ENCODE measurements around the gene RPS2.
A peak's percentile ranks its signal among the peaks of the same experiment; 100 is the strongest.
"Not testable (repeated sequence)": the region's sequence is repeated elsewhere in the genome, so short reads cannot be mapped to it uniquely, and the experiment has no call there.

The RPS2 gene

DNA sequence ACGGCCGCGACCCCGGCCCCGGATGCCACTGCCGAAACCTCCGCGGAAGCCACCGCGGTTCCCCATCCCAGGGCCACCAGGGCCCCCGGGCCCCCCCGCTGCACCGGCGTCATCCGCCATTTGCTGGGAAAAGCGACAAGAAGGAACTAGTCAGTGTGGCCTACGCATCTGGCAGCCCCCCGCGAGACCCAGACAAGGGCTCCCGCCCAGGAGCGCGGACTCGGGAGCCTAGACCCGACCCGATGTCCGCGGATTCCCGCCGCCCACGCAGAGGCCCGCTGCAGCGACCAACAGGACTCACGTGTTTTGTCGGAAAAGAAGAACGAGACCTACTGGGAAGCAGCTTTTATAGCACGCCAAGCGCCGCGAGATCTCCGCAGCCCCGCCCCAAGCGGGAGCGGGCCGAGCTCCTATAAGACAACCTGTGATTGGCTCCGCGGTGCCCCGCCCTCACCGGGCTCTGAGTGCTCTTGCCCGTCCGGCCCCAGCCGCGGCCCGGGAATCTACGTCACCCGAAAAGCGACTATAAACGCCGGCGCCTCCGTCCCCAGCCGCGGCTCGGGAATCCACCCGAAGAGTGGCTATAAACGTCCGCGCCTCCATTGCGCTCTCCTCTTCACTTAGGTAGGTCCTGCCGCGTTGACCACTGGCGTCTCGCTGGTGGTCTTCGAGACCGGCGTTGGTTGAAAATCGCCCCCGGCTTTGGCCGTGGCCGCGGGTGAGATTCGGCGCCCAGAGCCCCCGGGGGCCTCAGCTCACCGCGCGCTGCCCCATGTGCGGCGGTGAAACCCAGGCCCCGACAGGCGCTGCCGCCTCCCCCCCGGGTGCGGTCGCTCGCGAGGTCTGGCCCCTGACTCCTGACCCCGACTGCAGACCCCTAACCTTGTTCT is at the start of gene RPS2:
Gene RPS2, minus strand, starts transcription at position 321 of the 890 bp plus-strand sequence. Its CDS starts 201 bp downstream, at position 120.
- peak; percentile 98 for DNase-seq

DNA sequence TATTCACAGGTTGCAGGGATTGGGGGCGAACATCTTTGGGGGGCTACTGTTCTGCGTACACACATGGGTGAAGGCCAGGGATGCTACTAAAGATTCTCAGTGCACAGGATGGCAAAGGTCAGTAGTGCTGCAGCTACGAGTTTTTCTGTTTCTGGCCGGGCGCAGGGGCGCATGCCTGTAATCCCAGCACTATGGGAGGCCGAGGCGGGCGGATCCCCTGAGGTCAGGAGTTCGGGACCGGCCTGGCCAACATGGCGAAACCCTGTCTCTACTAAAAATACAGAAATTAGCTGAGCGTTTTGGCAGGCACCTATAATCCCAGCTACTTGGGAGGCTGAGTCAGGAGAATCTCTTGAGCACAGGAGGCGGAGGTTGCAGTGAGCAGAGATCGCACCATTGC is 48.9 kb upstream of the RPS2 start:
- no peak for DNase-seq

DNA sequence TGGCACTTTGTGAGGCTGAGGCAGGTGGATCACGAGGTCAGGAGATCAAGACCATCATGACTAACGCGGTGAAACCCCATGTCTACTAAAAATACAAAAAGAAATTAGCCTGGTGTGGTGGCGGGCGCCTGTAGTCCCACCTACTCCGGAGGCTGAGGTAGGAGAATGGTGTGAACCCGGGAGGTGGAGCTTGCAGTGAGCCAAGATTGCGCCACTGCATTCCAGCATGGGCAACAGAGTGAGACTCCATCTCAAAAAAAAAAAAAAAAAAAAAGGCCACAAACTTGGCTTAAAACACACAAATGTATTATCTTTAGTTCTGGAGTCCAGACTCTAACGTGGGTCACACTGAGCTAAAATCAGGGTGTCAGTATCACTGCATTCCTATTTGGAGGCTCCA is 47.1 kb upstream of the RPS2 start:
- DNase-seq = not testable (repeated sequence)

DNA sequence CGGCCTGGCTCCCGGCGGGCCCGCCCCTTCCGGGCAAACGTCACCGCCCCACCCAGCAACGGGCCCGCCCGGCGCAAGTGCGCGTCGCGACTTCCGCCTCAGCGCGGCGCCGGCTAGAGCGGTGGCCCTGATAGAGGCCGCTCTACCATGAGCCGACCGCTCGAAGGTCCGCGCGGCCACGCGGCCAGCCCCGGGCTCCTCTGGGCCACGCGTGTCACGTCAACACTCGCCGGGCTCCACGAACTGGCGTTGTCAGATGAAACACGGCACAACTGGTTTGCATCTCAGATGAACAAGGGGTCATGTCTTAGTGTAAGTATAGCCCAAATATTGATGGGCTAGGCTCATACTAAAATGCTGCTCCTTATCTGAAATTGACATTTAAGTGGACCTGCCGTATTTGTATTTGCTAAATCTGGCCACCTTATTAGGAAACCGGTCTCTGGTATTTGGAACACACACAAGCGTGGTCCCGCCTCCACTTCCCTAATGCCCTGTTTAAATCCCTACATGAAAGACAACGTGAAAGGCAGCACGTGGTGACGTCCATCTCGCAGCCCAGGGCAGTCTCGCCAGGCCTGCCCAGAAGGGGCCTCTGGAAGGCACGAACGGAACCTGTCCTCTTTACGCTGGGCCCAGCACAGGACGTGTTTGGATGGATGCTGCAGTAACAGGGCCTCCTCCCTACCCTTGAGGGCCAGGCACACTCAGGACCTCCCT is 45.3 kb upstream of the RPS2 start, which contains the start of gene ZNF598:
Gene ZNF598, minus strand, starts transcription at position 31 of the 720 bp plus-strand sequence.
- DNase-seq = peak; percentile 82

DNA sequence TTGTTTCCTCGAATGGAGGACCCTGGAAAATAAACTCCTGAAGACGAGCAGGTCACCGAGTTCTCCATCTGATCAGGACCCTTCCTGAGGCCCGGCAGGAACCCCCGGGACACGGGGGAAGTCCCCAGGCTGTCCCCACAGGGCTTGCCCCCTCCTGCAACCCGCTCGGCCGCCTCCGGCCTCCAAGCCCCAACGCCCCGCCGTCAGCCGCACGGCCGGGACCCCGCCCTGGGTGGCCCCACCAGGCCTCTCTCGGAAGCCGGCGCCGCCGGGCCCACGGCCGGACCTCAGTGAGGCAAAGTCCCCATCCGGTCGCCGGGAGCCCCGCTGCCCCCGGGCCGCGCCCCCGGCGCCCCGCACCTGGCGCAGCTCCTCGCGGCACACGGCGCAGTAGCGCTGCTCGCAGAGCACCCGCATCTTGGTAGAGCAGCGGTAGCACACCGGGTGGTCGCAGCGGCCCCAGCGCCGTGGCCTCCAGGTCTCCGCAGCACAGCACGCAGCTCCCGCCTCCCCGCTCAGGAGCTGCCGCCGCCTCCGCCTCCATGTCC is 44.6 kb upstream of the RPS2 start:
- no peak for DNase-seq

- no peak for DNase-seq
Observed at GRCh38 chr16:2008631-2009163, 44.1 kb upstream of the RPS2 start.

GRCh38 chr16:2008009-2008526 is 43.4 kb upstream of the RPS2 start:
- DNase-seq = no peak

DNA sequence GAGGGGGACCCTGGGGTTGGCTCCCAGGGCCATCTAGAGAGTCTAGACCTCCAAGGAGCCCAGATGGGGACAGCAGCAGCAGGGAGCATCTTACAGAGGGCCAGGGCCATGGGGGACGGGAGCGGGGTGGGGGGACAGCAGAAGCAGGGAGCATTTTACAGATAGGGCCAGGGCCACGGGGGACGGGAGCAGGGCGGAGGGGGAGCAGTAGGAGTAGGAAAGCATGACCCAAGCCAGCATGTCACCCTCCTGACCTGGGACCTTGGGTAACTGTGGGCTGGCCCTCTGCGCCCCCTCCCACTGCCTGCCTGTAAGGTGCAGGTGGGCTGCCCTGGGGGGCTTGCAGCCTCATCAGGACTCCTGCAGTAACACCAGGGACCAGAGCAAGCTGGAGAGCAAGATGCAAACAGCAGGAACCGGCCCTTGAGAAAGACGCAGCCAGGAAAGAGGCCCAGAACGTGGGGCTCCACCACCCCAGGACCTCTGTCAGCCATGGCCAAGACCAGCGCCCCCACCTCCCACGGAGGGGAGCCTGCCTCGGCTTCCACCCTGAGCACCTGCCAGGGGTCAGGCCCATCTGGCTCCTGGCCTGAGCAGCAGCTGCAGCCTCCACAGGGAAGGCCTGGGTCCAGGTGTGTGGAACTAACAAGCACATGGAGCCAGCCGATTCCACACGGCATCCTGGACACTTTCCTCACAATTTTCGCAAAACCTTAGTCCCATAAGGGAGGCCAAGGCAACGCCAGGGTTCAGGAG is 42.6 kb upstream of the RPS2 start:
- no peak for DNase-seq

DNA sequence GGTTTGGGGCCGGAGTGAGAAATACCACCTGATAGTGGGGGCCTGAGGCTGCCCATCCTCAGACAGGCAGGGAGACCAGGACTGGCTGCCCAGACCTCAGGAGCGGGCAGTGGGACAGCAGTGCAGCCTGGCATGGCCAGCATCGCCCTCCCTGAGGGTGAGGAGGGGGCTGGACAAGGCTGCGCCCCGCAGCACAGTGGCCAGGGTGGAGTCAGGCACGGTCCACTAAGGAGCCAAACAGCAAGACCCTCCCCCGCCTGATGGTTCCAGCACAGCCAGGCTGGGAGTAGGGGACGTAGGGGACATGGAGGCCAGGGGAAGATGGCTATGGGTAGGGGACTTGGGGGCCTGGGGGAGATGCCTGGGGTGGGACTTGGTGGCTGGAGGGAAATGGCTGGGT is 41.7 kb upstream of the RPS2 start:
- no peak for DNase-seq

- DNase-seq = no peak
Observed at GRCh38 chr16:2005646-2006045, 41.0 kb upstream of the RPS2 start.

DNA sequence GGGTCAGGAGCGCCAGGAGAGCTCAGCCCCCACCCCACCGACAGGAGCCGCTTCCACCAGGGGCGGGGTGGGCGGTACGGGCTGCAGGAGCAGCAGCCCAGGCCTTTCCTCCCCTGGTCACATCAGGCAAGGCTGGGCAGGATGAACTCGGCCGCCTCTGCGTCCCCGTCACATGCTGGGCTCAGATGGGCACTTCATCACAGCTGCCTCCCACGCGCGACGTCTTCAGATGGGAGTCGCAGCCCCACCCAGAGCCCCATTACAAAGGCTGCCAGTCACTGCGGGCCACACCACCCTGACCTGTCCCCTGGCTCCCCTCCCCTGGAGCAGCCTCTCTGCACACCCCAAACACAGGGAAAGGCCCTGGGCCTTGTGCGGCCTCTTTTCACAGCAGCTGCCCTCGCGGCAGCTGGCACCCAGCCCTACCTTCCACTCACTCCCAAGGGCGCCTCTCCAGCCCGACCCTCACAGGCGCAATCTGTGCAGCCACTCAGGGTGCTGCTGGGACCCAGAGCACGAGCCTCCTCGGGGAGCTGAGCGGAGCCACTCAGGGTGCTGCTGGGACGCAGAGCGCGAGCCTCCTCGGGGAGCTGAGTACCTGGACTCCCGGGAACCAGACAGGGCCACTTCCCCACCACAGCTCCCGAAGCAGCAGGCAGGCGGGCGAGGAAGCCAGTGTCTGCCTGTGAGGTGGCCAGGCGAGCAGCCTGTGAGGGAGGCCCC is 40.3 kb upstream of the RPS2 start:
- no peak for DNase-seq

- peak; percentile 80 for DNase-seq
Observed at GRCh38 chr16:2003827-2004641, 39.4 kb upstream of the RPS2 start.

GRCh38 chr16:2003231-2003826 is 38.7 kb upstream of the RPS2 start:
- no peak for DNase-seq

- DNase-seq = no peak
Observed at GRCh38 chr16:2002406-2003230, 38.0 kb upstream of the RPS2 start.

DNA sequence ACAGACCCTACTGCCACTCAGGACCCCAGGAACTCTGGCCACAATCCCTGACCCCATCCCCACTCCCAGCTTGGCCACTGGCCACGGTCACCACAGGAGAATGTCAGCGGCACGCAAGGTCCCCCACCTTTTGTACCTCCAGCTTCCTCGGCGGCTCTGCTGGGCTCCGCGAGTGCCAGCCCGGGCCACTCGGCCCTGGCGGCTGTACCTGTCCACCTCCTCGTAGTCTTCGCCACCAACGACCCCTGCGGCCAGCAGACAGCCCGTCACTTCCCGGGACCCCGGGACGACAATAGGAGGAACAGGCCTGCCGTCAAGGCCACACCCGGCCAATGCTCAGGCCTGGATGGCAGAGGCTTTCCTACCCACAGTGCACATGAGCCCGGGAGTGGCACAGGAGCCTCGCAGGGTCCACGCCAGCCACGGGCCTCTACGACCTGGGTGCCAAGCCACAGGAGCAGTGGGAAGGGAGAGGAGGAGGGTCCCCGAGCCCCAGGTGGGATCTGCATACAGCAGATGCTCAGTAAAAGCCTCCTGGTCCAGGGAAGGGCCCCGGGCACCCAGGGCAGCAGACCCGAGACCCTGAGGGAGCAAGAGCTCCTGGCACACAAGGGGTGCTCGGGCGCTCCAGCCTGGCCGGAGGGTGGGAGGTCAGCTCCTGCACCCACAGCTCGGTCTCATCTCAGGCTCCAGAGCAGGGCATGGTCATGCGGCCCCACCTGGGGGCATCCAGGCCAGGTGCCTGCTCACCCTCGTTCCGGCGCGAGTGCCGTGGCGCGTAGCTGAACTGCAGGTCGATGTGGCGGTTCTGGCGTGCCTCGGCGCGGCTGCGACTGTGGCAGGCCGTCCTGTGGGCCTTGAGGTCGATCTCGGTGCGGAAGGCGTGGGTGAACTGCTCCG is 37.1 kb upstream of the RPS2 start:
- DNase-seq = no peak

GRCh38 chr16:2001035-2001434 is 36.4 kb upstream of the RPS2 start:
- no peak for DNase-seq

DNA sequence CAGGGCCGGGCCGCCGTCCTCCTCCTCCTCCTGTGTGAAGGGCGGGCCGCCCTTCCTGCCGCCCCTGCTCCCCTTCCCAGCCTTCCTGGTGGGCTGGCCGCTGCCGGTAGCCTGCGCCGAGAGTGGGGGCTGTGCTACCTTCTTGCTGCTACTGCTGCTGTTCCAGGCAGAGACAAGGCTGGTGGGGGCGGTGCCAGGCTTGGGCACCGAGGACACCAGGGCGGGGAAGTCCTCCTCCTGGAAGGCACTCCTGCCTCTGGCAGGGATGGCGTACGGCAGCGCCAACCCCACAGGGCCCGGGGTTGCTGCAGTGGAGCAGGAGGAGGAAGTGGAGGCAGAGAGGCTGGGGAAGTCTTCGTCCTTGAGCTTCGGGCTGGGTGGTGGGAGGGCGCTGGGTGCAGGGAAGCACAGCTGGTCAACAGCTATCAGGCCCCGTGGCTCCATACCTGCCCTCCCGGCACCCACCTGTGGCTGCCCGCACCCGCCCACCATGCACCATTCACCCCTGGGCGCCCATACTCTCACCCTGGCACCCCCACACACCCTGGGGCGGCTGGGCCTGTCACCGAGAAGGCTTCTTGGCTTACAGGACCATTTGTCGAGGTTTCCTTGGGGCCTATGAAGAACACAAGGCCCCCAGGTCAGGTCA is 35.4 kb upstream of the RPS2 start:
- DNase-seq = no peak
